IPS DF 19.7 (cell line): Measurements from ENCODE around the gene TRAF3IP3.

Experiments used
- DNase-seq: peaks from one replicate; pipeline ENCODE4 v3.0.0-alpha.2; 2013; ENCODE audit warnings: low read depth, low spot score

TRAF3IP3 gene

DNA sequence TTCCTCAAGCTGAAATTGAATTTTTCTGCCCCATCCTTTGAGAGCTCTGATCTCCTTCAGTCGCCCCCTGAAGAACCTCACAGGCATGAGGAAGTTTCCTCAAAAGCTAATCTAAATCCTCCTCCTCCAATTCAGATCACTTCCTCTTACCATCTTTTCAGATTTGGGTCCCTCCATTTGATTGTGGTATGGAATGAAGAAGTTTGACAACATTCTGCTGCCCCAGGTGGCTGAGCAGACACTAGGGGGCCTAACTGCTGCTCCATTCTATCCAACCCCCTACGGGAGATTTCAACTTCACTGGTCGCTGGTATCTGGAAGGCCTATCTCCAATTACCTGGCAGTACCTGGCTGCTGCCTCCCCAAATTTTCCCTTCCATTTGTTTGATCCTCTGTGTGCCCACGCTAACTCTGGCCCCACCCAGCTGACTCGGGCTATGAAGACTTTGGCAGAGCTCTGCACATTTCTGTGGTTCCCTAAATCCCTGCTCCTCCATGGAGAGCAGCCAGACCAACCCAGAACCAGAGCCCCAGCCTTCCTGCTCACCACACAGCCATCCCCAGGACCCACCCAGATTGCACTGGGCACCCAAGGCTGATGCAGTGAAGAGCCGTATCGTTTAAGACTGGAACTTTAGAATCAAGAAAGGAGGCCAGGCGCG, 42.3 kb downstream of the TRAF3IP3 start:
- DNase-seq = no peak

GRCh38 chr1:209800984-209801834, 45.4 kb downstream of the TRAF3IP3 start:
- no peak for DNase-seq

GRCh38 chr1:209802117-209802779, 46.4 kb downstream of the TRAF3IP3 start:
- no peak for DNase-seq

- DNase-seq = no peak
Observed at GRCh38 chr1:209802780-209803152, 46.9 kb downstream of the TRAF3IP3 start.

DNA sequence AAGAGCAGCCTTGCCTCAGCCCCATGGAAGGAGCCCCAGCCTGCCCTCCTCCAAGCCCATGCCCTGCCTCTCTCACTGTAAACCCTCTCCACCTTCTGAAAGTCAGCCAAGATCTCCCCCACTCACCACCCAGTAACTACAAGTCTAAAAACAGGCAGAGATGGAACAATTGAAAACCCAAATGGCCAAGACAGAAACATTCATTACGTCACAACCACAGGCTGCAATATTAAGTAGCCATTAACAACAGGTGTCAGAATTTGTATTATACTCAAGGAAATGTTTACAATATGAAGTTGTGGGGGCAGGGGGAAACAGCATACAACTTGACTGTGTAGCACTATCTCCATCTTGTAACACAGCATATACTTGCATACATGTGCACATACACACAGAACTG, 47.7 kb downstream of the TRAF3IP3 start:
- no peak for DNase-seq

DNA sequence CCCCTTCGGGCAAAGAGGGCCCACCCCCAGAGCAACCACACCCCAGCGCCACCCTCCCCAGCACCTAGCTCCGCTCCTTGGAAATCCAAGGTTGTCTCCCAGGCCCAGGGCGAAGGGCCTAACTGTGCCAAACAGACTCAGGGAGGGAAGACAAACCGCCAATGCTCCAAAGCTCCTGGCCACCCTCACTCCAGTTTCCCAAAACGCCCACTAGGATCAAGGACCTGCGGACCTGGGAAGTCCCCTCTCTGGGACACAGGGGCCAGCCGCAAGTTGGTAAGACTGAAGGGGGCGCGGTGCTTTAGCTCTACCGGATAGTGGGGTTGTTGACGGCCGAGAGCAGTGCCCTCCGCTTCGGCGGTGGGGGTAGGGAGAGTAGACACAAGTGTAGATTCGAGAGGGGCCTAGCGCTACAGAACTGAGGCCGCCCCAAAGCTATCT, 49.5 kb downstream of the TRAF3IP3 start:
- no peak for DNase-seq

DNA sequence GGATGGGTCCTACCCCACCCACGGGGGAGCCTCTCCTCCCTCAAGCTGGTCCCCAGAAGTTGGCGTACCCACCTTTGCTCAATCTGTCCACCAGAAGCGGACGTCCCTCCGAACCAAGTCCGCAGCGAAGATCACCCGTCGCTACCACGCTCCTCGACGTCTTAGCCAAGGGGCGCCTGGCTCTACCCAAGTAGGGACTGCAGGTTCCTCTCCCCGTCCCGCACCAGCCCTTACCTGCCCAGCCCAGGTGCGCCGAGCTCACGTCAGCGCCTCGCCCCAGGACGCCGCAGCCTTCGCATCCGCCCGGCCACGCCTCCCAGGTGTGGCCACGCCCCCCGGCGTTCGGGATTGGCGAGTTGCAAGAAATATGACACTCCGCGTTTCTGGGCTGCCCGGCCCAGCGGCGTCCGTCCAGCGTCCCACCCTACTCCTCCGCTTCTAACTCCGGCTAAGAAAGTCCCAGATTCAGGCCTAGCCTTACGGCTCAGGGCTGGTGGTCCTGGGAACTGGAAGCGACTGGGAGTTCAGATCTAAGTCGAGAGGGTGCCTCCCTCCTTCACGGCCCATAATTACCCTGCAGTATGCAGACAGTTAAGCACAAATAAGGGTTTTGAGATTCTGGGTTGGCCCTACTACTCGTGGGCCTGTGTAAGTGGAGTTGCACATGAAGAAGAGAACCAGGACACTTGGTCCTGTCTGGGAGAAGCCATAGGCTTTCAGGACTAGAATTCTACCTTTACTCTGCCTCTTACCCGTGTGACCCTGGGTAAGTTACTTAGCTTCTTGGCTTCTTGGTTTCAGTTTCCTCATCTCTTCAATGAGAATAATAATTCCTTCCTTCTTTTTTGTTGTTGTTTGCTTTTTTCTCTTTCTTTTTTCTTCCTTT, 50.3 kb downstream of the TRAF3IP3 start, which contains the start of gene IRF6:
IRF6 (minus strand) TSS at position 268 of the 886 bp plus-strand sequence. CDS start 4,729 bp downstream, outside the sequence.
- peak; percentile 80 for DNase-seq

DNA sequence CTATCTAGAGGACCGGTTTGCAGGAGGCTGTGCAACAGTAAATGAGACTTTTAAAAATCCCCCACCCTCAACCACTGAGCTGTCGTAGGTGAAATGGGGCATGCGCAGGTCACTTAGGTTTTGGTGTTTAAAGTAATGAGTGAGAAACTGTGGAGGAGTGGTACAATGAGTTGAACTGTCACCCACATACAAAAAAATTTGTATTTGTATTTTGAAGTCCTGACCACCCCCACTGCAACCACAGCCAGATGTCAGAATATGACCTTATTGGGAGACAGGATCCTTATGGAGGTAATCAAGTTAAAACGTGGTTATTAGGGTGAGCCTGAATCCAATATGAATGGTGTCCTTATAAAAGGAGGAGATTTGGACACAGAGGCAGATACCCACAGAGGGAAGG, 51.7 kb downstream of the TRAF3IP3 start:
- DNase-seq = no peak

DNA sequence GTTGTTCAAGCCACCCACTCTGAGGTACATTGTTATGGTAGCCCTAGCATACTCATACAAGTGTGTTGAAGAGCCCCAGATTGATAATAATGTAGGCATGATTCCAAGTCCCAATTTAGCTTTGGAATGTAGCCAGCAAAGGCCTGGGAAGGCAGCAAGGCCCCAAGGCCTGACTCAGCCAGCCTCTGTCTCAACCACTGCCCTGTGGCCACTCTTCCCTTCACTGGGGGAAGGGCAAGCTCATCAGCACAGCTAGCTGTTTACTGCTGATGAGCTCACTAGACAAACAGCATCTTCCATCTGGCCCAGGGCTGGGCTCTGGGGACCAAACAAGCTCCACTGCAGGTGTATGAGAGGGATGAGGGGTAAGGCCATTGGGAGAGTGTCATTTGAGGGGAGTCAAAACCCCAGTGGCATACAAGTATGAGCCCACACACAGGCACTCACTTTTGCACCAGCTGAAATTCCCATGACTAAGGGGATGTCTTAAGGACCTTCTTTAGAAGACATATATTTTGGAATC, 52.3 kb downstream of the TRAF3IP3 start:
- no peak for DNase-seq

DNA sequence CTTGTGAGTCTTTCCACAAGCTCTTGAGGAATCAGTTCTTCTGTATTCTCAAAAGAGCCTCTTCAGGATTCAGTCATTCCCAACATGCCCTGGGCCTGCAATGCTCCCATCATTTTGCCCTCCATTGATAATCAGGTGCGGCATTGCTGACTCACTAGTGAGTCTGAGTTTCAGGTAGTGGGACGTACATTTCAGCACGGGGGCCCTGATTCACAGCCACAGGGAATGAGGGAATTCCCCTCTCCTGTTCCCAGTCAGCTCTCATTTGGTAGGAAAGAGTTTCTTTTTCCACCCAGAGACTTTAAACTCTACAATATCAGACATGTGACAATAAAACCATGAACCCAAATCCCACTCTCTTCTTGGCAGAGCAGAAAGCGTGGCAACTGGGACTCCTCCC, 53.8 kb downstream of the TRAF3IP3 start:
- no peak for DNase-seq

DNA sequence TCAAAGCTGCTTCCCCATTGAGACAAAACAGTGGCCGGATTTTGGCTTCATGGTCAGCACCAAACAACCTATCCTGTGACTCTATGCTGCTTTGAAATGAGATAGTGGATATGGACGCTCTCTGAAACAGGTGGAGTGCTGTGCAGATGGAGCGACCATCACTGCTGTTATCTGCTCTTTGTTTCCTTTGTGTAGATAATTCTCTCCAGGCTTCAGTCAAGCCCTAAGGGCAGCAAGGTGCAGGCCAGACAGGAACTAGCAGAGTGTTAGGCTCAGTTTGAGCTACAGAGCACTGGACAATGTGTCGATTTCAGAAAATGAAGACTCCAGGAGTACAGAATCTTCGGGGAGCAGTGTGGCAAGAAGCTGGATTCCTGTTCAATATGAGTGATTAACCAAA, 54.9 kb downstream of the TRAF3IP3 start:
- DNase-seq = no peak

GRCh38 chr1:209813902-209814301, 58.0 kb downstream of the TRAF3IP3 start:
- no peak for DNase-seq

- no peak for DNase-seq
Observed at GRCh38 chr1:209815490-209815889, 59.6 kb downstream of the TRAF3IP3 start.

DNA sequence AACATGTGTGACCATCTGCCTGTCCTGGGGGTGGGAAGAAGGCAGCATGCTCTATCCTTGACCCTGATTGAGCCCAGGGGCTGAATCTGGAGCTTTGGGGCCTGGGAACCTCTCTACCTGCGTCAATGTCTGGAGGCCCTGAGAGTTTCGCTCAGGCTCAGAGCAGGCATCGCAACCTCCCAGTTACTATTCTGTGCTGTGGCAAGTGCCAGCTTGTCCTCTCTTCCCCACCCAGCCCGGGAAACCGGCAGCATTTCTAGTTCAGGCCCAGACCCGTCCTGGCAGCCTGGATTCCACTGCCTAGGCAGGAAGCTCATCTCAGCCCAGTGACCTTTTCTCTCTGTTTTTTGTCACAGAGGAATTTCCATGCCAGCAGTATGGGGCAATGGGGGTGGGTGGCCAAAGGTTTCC, 60.1 kb downstream of the TRAF3IP3 start:
- DNase-seq = no peak

DNA sequence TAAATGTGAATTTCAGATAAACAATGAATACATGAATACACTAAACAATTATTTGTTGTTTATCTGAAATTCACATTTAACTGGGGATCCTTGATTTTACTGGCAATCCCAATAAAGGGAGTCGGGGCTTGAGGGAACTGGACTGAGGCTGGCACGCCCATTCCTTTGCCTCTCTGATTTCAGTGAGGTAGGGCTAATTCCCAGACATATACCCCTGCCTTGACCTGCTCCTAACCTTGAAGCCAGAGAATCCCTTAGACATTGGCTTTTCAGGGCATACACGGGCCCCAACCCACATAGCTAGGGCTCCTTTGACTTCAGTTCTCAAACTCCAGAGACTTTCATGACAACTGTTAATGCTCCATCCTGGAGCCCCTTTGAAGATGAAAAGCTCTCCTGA, 61.1 kb downstream of the TRAF3IP3 start:
- DNase-seq = no peak

- no peak for DNase-seq
Observed at GRCh38 chr1:209817691-209818090, 61.8 kb downstream of the TRAF3IP3 start.

DNA sequence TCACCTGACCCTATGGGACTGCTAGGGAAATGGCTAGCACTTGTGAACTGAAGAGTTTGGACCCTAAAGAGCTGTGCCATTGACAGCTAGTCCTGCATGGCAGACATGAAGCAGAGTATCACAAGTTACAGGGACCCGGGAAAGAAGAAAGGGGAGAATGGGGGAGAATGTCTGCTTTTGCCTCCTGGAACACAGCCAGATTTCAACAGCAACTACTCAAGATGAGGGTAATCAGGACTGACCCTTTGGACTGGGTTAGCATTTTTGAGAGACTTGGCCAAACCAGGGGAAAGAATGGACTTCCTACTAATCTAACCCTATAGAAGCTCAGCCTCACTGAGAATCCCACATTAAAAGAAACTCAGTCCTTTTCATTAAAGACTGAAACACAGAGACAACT, 63.2 kb downstream of the TRAF3IP3 start:
- no peak for DNase-seq

DNA sequence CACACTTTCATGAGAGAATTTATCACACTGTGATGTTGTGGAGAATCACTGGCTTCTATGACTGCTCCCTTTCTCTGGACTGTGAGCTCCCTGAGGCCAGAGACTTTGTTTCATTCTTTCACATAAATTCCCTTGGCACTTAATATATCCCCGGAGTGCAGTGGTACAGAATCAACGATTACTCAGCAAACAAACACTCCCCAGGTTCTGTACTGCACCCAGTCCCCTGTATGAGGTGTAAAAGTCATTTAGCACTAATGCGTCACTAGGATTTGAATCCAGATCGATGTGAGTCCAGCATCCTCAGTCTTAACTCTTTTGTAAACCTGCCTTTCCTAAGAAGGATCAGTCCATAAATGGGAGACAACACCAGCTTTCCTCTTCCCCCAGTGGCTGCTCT, 65.1 kb downstream of the TRAF3IP3 start:
- DNase-seq = no peak

- no peak for DNase-seq
Observed at GRCh38 chr1:209822706-209823105, 66.9 kb downstream of the TRAF3IP3 start.

GRCh38 chr1:209823143-209824041, 67.5 kb downstream of the TRAF3IP3 start:
- no peak for DNase-seq
